Endothelial cell of umbilical vein (primary cell): ENCODE measurements around the gene TOLLIP. TPM values are rescaled to one million over a fixed set of nuclear protein-coding genes. Genes with fewer than 3 reads are reported as not detected.

Experiments used
- BruUV-seq: library from RNA; stranded (reverse); fragments of 400-500 nt; replicated peaks from 2 replicates; lab custom pipeline; 2021; lab: Mats Ljungman, UMichigan
- CTCF ChIA-PET: fragments of 300-600, 350-600 bp; sonication (Branson Sonifier 250); formaldehyde crosslinking; loops from one replicate; lab custom pipeline; 2021; ENCODE audit warnings: antibody characterized with exemption, inconsistent platforms; lab: Charles Lee
- POLR2A ChIA-PET: fragments of 300-600, 350-600 bp; sonication (Branson Sonifier 250); formaldehyde crosslinking; loops from one replicate; lab custom pipeline; 2021; ENCODE audit warnings: antibody characterized with exemption, inconsistent platforms; lab: Charles Lee
- DNase-seq: peaks from one replicate; pipeline ENCODE4 v3.0.0-alpha.2; 2011; ENCODE audit warnings: low read depth, low spot score
- FAIRE-seq: peaks from 2 replicates; lab custom pipeline; 2011; peaks lifted over from hg19 to GRCh38; lab: Jason Lieb, UNC
- H2AFZ ChIP-seq: 2 replicates; pipeline ENCODE4 v1.6.0; 2012; ENCODE audit warnings: low read depth, low read length, control low read depth, inconsistent platforms
- H3K27ac ChIP-seq: 2 replicates; pipeline ENCODE4 v1.5.1; 2011; ENCODE audit warnings: low read depth, mild to moderate bottlenecking, control low read depth, low read length, moderate library complexity; ENCODE audit not compliant: insufficient read depth
- H3K27me3 ChIP-seq, 2 experiments: 2 replicates each; pipeline versions ENCODE4 v1.6.0 to v1.6.1; 2011; ENCODE audit warnings: low read length in 2 of 2, mixed read lengths in 1 of 2; ENCODE audit not compliant: control insufficient read depth in 2 of 2, insufficient read depth in 2 of 2
- H3K36me3 ChIP-seq, 2 experiments: 2 replicates in 1 of 2; 3 replicates in 1 of 2; pipeline ENCODE4 v1.5.1; 2011; ENCODE audit warnings: low read length in 2 of 2, mild to moderate bottlenecking in 1 of 2, moderate library complexity in 1 of 2; ENCODE audit not compliant: control insufficient read depth in 2 of 2, insufficient read depth in 2 of 2; ENCODE audit errors: extremely low read depth in 1 of 2
- H3K4me1 ChIP-seq: 3 replicates; pipeline ENCODE4 v1.5.1; 2011; ENCODE audit warnings: mild to moderate bottlenecking, low read length; ENCODE audit not compliant: control insufficient read depth, insufficient read depth; ENCODE audit errors: extremely low read depth
- H3K4me2 ChIP-seq: 2 replicates; pipeline ENCODE4 v1.6.1; 2011; ENCODE audit warnings: low read length, control low read depth, mixed read lengths; ENCODE audit not compliant: insufficient read depth
- H3K4me3 ChIP-seq, 3 experiments: fragments of 200-600 bp in 1 of 3; sonication (generic), shearing (Covaris generic) in 1 of 3; replicated peaks in 1 of 3; 2 replicates each; pipeline ENCODE4 v1.5.1; 2011 to 2016; ENCODE audit warnings: control low read depth in 3 of 3, low read length in 3 of 3, mild to moderate bottlenecking in 2 of 3, inconsistent platforms in 1 of 3, low read depth in 1 of 3, moderate library complexity in 1 of 3; ENCODE audit not compliant: insufficient read depth in 1 of 3
- H3K79me2 ChIP-seq: 2 replicates; pipeline ENCODE4 v1.6.0; 2012; ENCODE audit warnings: low read length, inconsistent platforms; ENCODE audit not compliant: control insufficient read depth, insufficient read depth
- H3K9ac ChIP-seq: replicated peaks from 2 replicates; pipeline ENCODE3; 2011; ENCODE audit warnings: low read length, control low read depth; ENCODE audit not compliant: insufficient read depth; ENCODE audit errors: extremely low read depth
- H3K9me1 ChIP-seq: replicated peaks from 3 replicates; pipeline ENCODE4 v1.6.0; 2011; ENCODE audit warnings: mild to moderate bottlenecking, low read length; ENCODE audit not compliant: control insufficient read depth, insufficient read depth; ENCODE audit errors: extremely low read depth
- H3K9me3 ChIP-seq: replicated peaks from 2 replicates; pipeline ENCODE4 v1.5.1; 2012; ENCODE audit warnings: low read length, inconsistent platforms; ENCODE audit not compliant: control insufficient read depth, insufficient read depth
- H4K20me1 ChIP-seq: replicated peaks from 2 replicates; pipeline ENCODE3; 2011; ENCODE audit warnings: mild to moderate bottlenecking, low read length; ENCODE audit not compliant: control insufficient read depth, insufficient read depth; ENCODE audit errors: extremely low read depth
- CTCF ChIP-seq, 2 donors: IDR thresholded peaks; 1 replicate in 1 of 2; 2 replicates in 1 of 2; pipeline ENCODE4 v1.5.1; 2011; ENCODE audit warnings: low read length in 2 of 2, mild to moderate bottlenecking in 2 of 2, moderate library complexity in 2 of 2, control low read depth in 1 of 2, inconsistent platforms in 1 of 2, low read depth in 1 of 2; ENCODE audit not compliant: insufficient read depth in 1 of 2; ENCODE audit errors: extremely low read depth in 1 of 2
- EZH2 ChIP-seq: IDR thresholded peaks from 2 replicates; pipeline ENCODE4 v1.6.1; 2012; ENCODE audit warnings: borderline replicate concordance, low read depth, mild to moderate bottlenecking, moderate library complexity, low read length, inconsistent platforms; ENCODE audit not compliant: severe bottlenecking
- FOS ChIP-seq: IDR thresholded peaks from 2 replicates; pipeline ENCODE4 v1.6.1; 2011; ENCODE audit warnings: mild to moderate bottlenecking, low read length, moderate library complexity, borderline replicate concordance; ENCODE audit not compliant: insufficient read depth
- GATA2 ChIP-seq: IDR thresholded peaks from 2 replicates; pipeline ENCODE4 v1.7.0; 2011; ENCODE audit warnings: low read depth, mild to moderate bottlenecking, moderate library complexity, mixed read lengths, low read length; ENCODE audit not compliant: insufficient read length, insufficient read depth
- JUN ChIP-seq: IDR thresholded peaks from 2 replicates; pipeline ENCODE4 v1.6.1; 2011; ENCODE audit warnings: borderline replicate concordance, low read depth; ENCODE audit not compliant: insufficient read length, insufficient read depth
- MAX ChIP-seq: IDR thresholded peaks from 2 replicates; pipeline ENCODE4 v1.6.1; 2011; ENCODE audit not compliant: insufficient read depth, insufficient read length
- MYC ChIP-seq: IDR thresholded peaks from one replicate; pipeline ENCODE4 v1.6.1; 2011; ENCODE audit warnings: mild to moderate bottlenecking, low read depth, low read length
- POLR2A ChIP-seq: IDR thresholded peaks from 2 replicates; pipeline ENCODE4 v1.6.1; 2012; ENCODE audit warnings: low read depth, mild to moderate bottlenecking, control low read depth, low read length
- POLR2AphosphoS5 ChIP-seq: IDR thresholded peaks from 2 replicates; pipeline ENCODE4 v1.6.1; 2012; ENCODE audit warnings: low read depth, mild to moderate bottlenecking, control low read depth, low read length, moderate library complexity; ENCODE audit not compliant: insufficient read depth
- dilution Hi-C: fragments of 300-500 bp; cut with MboI; formaldehyde crosslinking; loops from one replicate; pipeline ENCODE4 v1.15.0; 2019; ENCODE audit warnings: low sequenced_read_pairs; ENCODE audit not compliant: extremely low pct_ligation_motif_present
- intact Hi-C: fragments of 100-400 bp; cut with micrococcal nuclease; formaldehyde crosslinking; loops from one replicate; pipeline ENCODE4 v1.10.0; 2022
- polyA plus RNA-seq, 4 experiments: library from polyadenylated mRNA; depleted of rRNA in 3 of 4; stranded (reverse) in 3 of 4; unstranded in 1 of 4; fragments of >200 nt; gene quantifications; 2 replicates each; pipeline versions ENCODE4 v1.2.1 to v1.2.3, GENCODE V29; 2011 to 2012; ENCODE audit warnings: missing spikeins in 1 of 4
- total RNA-seq: library from RNA; stranded (reverse); gene quantifications from 2 replicates; pipeline ENCODE4 v1.2.3, GENCODE V29; 2021

Gene TOLLIP
- total and polyA plus RNA-seq, 2 donors (not counting 3 experiments of a cell fraction or from before 2014, with no cell fraction given), result 49.6 to 64.8 TPM

DNA sequence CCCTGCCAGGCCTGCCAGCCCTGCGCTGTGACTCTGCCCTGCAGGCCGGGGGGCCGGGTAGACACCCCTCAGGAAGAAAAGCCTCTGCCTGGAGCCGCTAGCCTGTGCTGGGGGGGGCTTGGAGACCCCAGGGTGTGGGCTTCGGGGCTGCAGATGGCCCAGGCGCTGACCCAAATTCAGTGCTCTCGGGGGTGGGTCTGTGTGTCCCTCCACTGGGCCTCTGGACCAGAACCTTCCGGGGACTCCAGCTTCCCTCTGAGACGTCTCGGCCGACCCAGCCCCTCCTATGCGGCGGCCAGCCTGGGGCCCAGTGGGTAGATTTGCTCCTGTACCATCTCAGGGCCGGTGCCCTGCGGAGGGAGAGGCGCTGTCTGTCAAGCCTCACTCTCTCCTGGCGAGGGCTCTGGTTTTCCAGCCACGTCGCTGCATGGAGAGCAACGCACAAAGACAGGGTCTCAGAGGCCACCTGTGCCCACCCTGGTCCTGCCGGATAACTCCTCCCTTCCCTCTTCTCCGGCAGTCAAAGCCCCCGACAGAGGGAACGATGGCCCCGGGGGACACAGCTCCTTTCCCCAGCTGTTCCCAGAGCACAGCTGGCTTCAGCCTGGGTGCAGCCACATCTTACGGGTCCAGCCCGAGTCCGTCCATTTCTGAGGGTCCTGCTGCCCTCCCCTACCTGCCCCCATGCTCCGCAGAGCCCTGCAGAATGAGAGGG is 40.1 kb upstream of the TOLLIP start:
- DNase-seq (no peak), FAIRE-seq (no peak)
- no peak overlapping the region for H3K9ac ChIP-seq
- no peak overlapping the region for H3K4me2 ChIP-seq
- H3K9me1 ChIP-seq, result no peaks in the 10 kb centered on the region
- H4K20me1 ChIP-seq, result no peaks in the 10 kb centered on the region
- H3K9me3 ChIP-seq, result no peaks in the 10 kb centered on the region
- no peaks in the 10 kb centered on the region for H3K4me1 ChIP-seq
- dilution Hi-C loops (no loop called here), intact Hi-C loops (no loop called here)
- BruUV-seq, result no TSS peak
- no peak overlapping the region for H3K27ac ChIP-seq
- H3K79me2 ChIP-seq, result no peaks in the 10 kb centered on the region
- H3K27me3 ChIP-seq, result no peaks in the 10 kb centered on the region
- ChIA-PET CTCF (no interaction called here), POLR2A (no interaction called here)
- no peak overlapping the region for H2AFZ ChIP-seq
- TF ChIP-seq POLR2A, result no peak
- no peak for TF ChIP-seq JUN
- no peak for TF ChIP-seq EZH2
- TF ChIP-seq FOS, result no peak
- TF ChIP-seq MYC, result no peak
- TF ChIP-seq CTCF (IDR thresholded peaks at IDR 0.05; ENCODE audit: extremely low read depth in 1 of 2, insufficient read depth in 1 of 2, low read depth in 1 of 2, low read length in 2 of 2), result no peak
- no peak for TF ChIP-seq GATA2
- TF ChIP-seq POLR2AphosphoS5, result no peak
- no peak for TF ChIP-seq MAX
- H3K36me3 ChIP-seq, result no peaks in the 10 kb centered on the region
- H3K4me3 ChIP-seq, result no peak overlapping the region
